Measurements from ENCODE around the gene PROCA1. TPM values are rescaled to one million over a fixed set of nuclear protein-coding genes. Genes with fewer than 3 reads are reported as not detected.

PROCA1 gene
- total and polyA plus RNA-seq, 9 of the 15 experiments (the other 6 are each of a cell fraction or from before 2014, with no cell fraction given), result 0.78 to 16.2 (median 5.6) TPM

GRCh38 chr17:28726627-28727491, 15.2 kb upstream of the PROCA1 start (continued):
- no peak; the same call in 1 of the 2 replicates for TF ChIP-seq NCOA1 (IDR thresholded peaks at IDR 0.05; ENCODE audit: low read depth)
- TF ChIP-seq TGIF2 (CRISPR knock-in tag; IDR thresholded peaks at IDR 0.05), result no peak; the same call in 1 of the 2 replicates
- TF ChIP-seq SUPT5H (IDR thresholded peaks at IDR 0.05), result peak; percentile 28; the same call in 1 of the 2 replicates
- TF ChIP-seq, protein P1, sequence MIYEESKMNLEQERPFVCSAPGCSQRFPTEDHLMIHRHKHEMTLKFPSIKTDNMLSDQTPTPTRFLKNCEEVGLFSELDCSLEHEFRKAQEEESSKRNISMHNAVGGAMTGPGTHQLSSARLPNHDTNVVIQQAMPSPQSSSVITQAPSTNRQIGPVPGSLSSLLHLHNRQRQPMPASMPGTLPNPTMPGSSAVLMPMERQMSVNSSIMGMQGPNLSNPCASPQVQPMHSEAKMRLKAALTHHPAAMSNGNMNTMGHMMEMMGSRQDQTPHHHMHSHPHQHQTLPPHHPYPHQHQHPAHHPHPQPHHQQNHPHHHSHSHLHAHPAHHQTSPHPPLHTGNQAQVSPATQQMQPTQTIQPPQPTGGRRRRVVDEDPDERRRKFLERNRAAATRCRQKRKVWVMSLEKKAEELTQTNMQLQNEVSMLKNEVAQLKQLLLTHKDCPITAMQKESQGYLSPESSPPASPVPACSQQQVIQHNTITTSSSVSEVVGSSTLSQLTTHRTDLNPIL (CRISPR knock-in tag; IDR thresholded peaks at IDR 0.05), result no peak
- peak; percentile 64 for TF ChIP-seq ETV1 (tag; conservative IDR thresholded peaks at IDR 0.05; ENCODE audit: low read depth)
- no peak for TF ChIP-seq FOXA1 (IDR thresholded peaks at IDR 0.05; ENCODE audit: borderline replicate concordance)
- TF ChIP-seq ZSCAN32 (CRISPR knock-in tag; IDR thresholded peaks at IDR 0.05), result no peak
- peak; percentile 80; the same call in 1 of the 2 replicates for TF ChIP-seq CBX5 (IDR thresholded peaks at IDR 0.05; ENCODE audit: borderline replicate concordance, low read depth)
- no peak for TF ChIP-seq USF2 (CRISPR knock-in tag; IDR thresholded peaks at IDR 0.05)
- TF ChIP-seq ATF1 (CRISPR knock-in tag; IDR thresholded peaks at IDR 0.05), result no peak
- TF ChIP-seq ATF1 (tag; IDR thresholded peaks at IDR 0.05), result peak; percentile 56
- TF ChIP-seq MAZ (CRISPR knock-in tag; conservative IDR thresholded peaks at IDR 0.05 in 1 of 2, IDR thresholded peaks at IDR 0.05 in 1 of 2), result peak; percentile 99
- no peak for TF ChIP-seq SMARCC2 (IDR thresholded peaks at IDR 0.05; ENCODE audit: low read depth)
- TF ChIP-seq, protein P2, sequence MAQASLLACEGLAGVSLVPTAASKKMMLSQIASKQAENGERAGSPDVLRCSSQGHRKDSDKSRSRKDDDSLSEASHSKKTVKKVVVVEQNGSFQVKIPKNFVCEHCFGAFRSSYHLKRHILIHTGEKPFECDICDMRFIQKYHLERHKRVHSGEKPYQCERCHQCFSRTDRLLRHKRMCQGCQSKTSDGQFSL (CRISPR knock-in tag; IDR thresholded peaks at IDR 0.05), result peak; percentile 74
- TF ChIP-seq, protein P2 (tag; IDR thresholded peaks at IDR 0.05), result peak in 1 of 2 experiments; percentile 57; a peak in 2 of 4 replicates
- TF ChIP-seq HDAC6 (IDR thresholded peaks at IDR 0.05; ENCODE audit: low read depth, low read length), result no peak
- no peak for TF ChIP-seq PBX2 (CRISPR knock-in tag; IDR thresholded peaks at IDR 0.05; ENCODE audit: low read depth)
- no peak for TF ChIP-seq PBX2 (tag; conservative IDR thresholded peaks at IDR 0.05; ENCODE audit: low read depth)
- peak; percentile 91 for TF ChIP-seq NBN (IDR thresholded peaks at IDR 0.05; ENCODE audit: low read depth)
- TF ChIP-seq ZNF324 (CRISPR knock-in tag; IDR thresholded peaks at IDR 0.05), result no peak
- TF ChIP-seq ZFP91 (CRISPR knock-in tag; IDR thresholded peaks at IDR 0.05), result peak; percentile 69
- TF ChIP-seq ZNF23 (CRISPR knock-in tag; IDR thresholded peaks at IDR 0.05), result no peak
